SK-N-SH treated with all-trans-retinoic acid at 6 μM for 48 hours (cell line): ENCODE data around the gene KEL.

ENCODE experiments used
- ARNTL ChIP-seq: fragments of 450-650 bp; formaldehyde crosslinking; IDR thresholded peaks from 2 replicates; pipeline ENCODE4 v1.5.0; 2020; ENCODE audit warnings: low read depth, mild to moderate bottlenecking, moderate library complexity, borderline replicate concordance
- BACH2 ChIP-seq: fragments of 250-450 bp; sonication (Bioruptor Pico); IDR thresholded peaks from 2 replicates; pipeline ENCODE4 v1.9.0; 2021; ENCODE audit warnings: mild to moderate bottlenecking, borderline replicate concordance
- CSDC2 ChIP-seq: fragments of 250-450 bp; sonication (Bioruptor Pico); IDR thresholded peaks from 2 replicates; pipeline ENCODE4 v1.5.0; 2020; ENCODE audit warnings: mild to moderate bottlenecking, moderate library complexity
- ESRRG ChIP-seq: fragments of 250-450 bp; sonication (Bioruptor Pico); IDR thresholded peaks from 2 replicates; pipeline ENCODE4 v1.6.1; 2021; ENCODE audit warnings: mild to moderate bottlenecking
- PPARA ChIP-seq: fragments of 250-450 bp; sonication (Bioruptor Pico); IDR thresholded peaks from 2 replicates; pipeline ENCODE4 v1.5.0; 2020; ENCODE audit warnings: mild to moderate bottlenecking, borderline replicate concordance
- RARB ChIP-seq: fragments of 250-450 bp; sonication (Bioruptor Pico); IDR thresholded peaks from 2 replicates; pipeline ENCODE4 v1.8.0; 2021; ENCODE audit warnings: mild to moderate bottlenecking, moderate library complexity
- ZFP3 ChIP-seq: fragments of 250-450 bp; sonication (Bioruptor Pico); IDR thresholded peaks from 2 replicates; pipeline ENCODE4 v1.5.0; 2020; ENCODE audit warnings: mild to moderate bottlenecking, moderate library complexity
- ZFP30 ChIP-seq: fragments of 450-650 bp; formaldehyde crosslinking; IDR thresholded peaks from 2 replicates; pipeline ENCODE4 v1.5.0; 2022; ENCODE audit warnings: mild to moderate bottlenecking, moderate library complexity
- ZNF565 ChIP-seq: fragments of 450-650 bp; formaldehyde crosslinking; conservative IDR thresholded peaks from 2 replicates; pipeline ENCODE4 v1.5.0; 2020; ENCODE audit warnings: low read depth, mild to moderate bottlenecking, moderate library complexity
- ZNF70 ChIP-seq: fragments of 450-650 bp; formaldehyde crosslinking; IDR thresholded peaks from 2 replicates; pipeline ENCODE4 v1.5.0; 2020; ENCODE audit warnings: mild to moderate bottlenecking, moderate library complexity
- TF ChIP-seq, protein P1 (sequence below): fragments of 250-450 bp; sonication (Bioruptor Pico); IDR thresholded peaks from 2 replicates; pipeline ENCODE4 v1.5.1; 2020; ENCODE audit warnings: low read depth, mild to moderate bottlenecking, moderate library complexity
- TF ChIP-seq, protein P2 (sequence below): fragments of 250-450 bp; sonication (Bioruptor Pico); IDR thresholded peaks from 2 replicates; pipeline ENCODE4 v1.8.0; 2020; ENCODE audit warnings: mild to moderate bottlenecking, moderate library complexity, borderline replicate concordance
- TF ChIP-seq, protein P3 (sequence below): fragments of 250-450 bp; sonication (Bioruptor Pico); IDR thresholded peaks from 2 replicates; pipeline ENCODE4 v1.5.0; 2020; ENCODE audit warnings: mild to moderate bottlenecking, moderate library complexity
- TF ChIP-seq, protein P4 (sequence below): fragments of 250-450 bp; sonication (Bioruptor Pico); IDR thresholded peaks from 2 replicates; pipeline ENCODE4 v1.8.0; 2021; ENCODE audit warnings: low read depth, mild to moderate bottlenecking, moderate library complexity, borderline replicate concordance

DNA sequence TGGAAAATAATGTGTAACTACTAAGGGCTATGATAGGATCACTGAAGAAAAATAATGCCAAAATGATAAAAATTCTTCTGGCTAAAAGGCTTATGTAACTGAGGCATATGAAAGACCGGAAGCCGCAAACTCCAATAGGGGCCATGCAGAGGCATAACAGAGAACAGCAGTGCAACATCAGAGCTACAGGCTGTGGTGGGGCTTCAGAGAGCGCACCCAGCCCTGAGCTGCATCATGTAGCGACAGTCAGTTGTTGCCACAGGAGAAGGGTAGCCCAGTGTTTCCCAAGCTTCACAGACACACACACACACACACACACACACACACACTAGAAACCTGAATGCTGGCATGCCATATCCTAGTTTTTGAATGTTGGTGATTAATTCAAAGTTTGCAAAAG lies 13.6 kb downstream of the KEL start:
- no peak for TF ChIP-seq BACH2
- TF ChIP-seq ZFP30 (CRISPR knock-in tag), result no peak
- TF ChIP-seq, protein P1, sequence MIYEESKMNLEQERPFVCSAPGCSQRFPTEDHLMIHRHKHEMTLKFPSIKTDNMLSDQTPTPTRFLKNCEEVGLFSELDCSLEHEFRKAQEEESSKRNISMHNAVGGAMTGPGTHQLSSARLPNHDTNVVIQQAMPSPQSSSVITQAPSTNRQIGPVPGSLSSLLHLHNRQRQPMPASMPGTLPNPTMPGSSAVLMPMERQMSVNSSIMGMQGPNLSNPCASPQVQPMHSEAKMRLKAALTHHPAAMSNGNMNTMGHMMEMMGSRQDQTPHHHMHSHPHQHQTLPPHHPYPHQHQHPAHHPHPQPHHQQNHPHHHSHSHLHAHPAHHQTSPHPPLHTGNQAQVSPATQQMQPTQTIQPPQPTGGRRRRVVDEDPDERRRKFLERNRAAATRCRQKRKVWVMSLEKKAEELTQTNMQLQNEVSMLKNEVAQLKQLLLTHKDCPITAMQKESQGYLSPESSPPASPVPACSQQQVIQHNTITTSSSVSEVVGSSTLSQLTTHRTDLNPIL (CRISPR knock-in tag), result no peak
- TF ChIP-seq PPARA (CRISPR knock-in tag), result no peak
- TF ChIP-seq, protein P2, sequence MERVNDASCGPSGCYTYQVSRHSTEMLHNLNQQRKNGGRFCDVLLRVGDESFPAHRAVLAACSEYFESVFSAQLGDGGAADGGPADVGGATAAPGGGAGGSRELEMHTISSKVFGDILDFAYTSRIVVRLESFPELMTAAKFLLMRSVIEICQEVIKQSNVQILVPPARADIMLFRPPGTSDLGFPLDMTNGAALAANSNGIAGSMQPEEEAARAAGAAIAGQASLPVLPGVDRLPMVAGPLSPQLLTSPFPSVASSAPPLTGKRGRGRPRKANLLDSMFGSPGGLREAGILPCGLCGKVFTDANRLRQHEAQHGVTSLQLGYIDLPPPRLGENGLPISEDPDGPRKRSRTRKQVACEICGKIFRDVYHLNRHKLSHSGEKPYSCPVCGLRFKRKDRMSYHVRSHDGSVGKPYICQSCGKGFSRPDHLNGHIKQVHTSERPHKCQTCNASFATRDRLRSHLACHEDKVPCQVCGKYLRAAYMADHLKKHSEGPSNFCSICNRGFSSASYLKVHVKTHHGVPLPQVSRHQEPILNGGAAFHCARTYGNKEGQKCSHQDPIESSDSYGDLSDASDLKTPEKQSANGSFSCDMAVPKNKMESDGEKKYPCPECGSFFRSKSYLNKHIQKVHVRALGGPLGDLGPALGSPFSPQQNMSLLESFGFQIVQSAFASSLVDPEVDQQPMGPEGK, result no peak
- no peak for TF ChIP-seq ZFP3 (CRISPR knock-in tag)
- TF ChIP-seq, protein P3, sequence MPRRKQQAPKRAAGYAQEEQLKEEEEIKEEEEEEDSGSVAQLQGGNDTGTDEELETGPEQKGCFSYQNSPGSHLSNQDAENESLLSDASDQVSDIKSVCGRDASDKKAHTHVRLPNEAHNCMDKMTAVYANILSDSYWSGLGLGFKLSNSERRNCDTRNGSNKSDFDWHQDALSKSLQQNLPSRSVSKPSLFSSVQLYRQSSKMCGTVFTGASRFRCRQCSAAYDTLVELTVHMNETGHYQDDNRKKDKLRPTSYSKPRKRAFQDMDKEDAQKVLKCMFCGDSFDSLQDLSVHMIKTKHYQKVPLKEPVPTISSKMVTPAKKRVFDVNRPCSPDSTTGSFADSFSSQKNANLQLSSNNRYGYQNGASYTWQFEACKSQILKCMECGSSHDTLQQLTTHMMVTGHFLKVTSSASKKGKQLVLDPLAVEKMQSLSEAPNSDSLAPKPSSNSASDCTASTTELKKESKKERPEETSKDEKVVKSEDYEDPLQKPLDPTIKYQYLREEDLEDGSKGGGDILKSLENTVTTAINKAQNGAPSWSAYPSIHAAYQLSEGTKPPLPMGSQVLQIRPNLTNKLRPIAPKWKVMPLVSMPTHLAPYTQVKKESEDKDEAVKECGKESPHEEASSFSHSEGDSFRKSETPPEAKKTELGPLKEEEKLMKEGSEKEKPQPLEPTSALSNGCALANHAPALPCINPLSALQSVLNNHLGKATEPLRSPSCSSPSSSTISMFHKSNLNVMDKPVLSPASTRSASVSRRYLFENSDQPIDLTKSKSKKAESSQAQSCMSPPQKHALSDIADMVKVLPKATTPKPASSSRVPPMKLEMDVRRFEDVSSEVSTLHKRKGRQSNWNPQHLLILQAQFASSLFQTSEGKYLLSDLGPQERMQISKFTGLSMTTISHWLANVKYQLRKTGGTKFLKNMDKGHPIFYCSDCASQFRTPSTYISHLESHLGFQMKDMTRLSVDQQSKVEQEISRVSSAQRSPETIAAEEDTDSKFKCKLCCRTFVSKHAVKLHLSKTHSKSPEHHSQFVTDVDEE (CRISPR knock-in tag), result no peak
- no peak for TF ChIP-seq ESRRG (CRISPR knock-in tag)
- TF ChIP-seq ZNF565 (CRISPR knock-in tag), result no peak
- TF ChIP-seq RARB (CRISPR knock-in tag), result no peak
- no peak for TF ChIP-seq CSDC2 (CRISPR knock-in tag)
- TF ChIP-seq ARNTL, result no peak
- TF ChIP-seq, protein P4, sequence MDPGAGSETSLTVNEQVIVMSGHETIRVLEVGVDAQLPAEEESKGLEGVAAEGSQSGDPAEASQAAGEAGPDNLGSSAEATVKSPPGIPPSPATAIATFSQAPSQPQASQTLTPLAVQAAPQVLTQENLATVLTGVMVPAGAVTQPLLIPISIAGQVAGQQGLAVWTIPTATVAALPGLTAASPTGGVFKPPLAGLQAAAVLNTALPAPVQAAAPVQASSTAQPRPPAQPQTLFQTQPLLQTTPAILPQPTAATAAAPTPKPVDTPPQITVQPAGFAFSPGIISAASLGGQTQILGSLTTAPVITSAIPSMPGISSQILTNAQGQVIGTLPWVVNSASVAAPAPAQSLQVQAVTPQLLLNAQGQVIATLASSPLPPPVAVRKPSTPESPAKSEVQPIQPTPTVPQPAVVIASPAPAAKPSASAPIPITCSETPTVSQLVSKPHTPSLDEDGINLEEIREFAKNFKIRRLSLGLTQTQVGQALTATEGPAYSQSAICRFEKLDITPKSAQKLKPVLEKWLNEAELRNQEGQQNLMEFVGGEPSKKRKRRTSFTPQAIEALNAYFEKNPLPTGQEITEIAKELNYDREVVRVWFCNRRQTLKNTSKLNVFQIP (CRISPR knock-in tag), result no peak
- no peak for TF ChIP-seq ZNF70 (CRISPR knock-in tag)
